ENCODE results near the gene TTYH3.

The TTYH3 gene

GRCh38 chr7:2649991-2650390 lies 18.2 kb downstream of the TTYH3 start:
- no peak for DNase-seq (ENCODE audit: low read depth)

DNA sequence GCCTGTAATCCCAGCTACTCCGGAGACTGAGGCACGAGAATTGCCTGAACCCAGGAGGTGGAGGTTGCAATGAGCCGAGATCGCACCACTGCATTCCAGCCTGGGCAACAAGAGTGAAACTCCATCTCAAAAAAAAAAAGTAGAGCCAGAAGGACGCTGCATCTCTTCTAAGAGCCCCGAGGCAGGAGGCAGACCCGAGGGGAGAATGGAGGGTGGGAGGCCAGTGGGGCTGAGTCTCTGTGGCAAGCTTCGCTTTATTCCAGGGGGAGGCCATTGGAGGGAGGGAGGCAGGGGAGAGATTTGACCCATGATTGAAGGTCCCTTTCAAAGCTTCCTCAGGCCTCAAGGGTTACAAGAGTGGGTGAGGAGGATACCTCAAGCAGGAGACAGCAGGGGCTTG lies 18.7 kb downstream of the TTYH3 start:
- DNase-seq (ENCODE audit: low read depth), result no peak

- no peak for DNase-seq (ENCODE audit: low read depth)
These were observed 19.6 kb downstream of the TTYH3 start for GRCh38 chr7:2651336-2651735.

DNA sequence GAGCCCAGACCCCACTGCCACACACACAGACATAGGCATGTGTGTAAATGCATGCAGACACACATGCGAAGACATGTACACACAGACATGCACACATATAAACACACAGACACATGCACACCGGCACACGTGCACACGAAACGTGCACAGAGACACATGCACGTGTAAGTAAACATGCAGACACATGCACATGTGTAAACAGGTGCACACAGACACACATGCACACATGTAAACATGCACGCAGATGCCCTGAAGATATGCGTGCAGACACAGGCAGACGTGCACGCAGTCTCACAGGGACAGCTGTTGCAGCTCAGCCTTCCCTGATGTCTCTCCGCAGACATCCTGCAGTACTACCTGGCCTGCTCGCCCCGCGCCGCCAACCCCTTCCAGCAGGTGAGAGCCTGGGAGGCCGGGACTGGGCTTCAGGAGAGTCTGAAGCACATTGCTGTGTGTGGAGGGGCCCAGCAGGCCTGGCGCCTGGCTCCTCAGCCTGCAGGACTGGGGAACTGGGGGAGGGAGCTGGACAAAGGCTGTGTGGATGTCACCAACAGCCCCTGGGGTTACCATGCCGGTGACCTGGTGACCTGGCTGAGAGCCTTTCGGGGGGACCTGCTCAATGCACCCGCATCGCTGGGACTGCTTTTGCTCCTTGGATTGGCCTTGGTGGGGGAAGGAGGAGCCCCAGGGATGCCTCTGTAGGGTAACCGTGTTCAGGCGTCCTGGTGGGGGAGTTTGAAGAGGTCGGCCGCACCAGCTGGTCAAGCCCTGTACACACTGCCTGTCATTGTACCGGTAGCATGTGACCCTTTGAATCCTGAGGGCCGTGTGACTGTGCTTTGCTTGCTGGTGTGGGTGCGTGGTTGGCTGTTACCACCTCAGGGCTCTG lies 20.3 kb downstream of the TTYH3 start:
- no peak for DNase-seq (ENCODE audit: low read depth)

DNA sequence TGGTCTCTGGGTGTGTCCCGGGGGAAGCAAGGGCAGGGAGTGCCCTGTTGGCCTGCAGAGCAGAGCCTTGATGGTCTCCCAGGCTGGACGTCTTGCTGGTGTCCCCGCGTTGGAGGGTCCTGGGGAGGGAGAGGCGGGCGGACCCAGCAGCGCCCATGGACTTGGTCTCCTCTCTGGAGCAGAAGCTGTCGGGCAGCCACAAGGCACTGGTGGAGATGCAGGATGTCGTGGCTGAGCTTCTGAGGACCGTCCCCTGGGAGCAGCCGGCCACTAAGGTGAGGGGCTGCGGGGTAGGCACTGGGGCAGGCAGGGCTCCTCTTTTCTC lies 20.9 kb downstream of the TTYH3 start:
- DNase-seq (ENCODE audit: low read depth), result no peak

DNA sequence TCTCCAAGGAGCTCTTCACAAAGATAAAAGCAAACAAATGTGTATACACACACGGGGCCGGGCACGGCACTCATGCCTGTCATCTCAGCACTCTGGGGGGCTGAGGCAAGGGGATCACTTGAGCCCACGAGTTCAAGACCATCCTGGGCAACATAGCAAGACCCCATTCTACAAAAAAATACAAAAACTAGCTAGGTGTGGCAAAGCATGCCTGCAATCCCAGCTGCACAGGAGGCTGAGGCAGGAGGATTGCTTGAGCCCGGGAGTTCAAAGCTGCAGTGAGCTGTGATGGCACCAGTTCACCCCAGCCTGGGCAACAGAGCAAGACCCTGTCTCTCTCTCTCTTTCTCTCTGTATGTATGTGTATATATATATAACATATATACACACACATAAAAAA lies 22.3 kb downstream of the TTYH3 start:
- DNase-seq (ENCODE audit: low read depth), result no peak

DNA sequence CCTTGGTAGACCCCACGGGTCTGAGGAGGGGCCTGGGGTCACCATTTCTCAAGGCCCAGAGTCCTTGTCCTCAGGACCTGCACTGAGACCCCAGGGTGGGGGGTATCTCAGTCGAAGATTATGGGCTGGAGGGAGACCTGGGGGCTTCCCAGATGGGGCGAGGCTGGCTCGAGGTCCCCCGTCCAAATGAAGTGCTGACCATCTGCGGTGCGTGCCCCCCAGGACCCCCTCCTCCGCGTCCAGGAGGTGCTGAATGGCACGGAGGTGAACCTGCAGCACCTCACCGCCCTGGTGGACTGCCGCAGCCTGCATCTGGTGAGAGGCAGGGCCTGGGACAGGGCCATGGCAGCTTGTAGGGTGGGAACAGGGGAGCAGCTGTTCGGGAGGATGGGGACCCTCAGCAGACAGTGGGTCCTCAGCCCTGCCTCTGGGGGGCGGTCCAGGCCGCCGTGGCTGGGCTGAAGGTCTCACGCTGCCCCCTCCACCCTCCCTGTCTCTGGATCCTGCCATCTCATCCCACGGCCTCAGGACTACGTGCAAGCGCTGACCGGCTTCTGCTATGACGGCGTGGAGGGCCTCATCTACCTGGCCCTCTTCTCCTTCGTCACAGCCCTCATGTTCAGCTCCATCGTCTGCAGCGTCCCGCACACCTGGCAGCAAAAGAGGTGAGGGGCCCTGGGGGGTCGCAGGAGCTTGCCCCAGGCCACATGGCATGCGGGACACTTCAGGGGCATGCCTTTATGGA lies 24.3 kb downstream of the TTYH3 start:
- no peak for DNase-seq (ENCODE audit: low read depth)

- DNase-seq (ENCODE audit: low read depth), result no peak
These were observed 25.4 kb downstream of the TTYH3 start for GRCh38 chr7:2657208-2657607.

- no peak for DNase-seq (ENCODE audit: low read depth)
These were observed 26.3 kb downstream of the TTYH3 start for GRCh38 chr7:2657920-2658671.

DNA sequence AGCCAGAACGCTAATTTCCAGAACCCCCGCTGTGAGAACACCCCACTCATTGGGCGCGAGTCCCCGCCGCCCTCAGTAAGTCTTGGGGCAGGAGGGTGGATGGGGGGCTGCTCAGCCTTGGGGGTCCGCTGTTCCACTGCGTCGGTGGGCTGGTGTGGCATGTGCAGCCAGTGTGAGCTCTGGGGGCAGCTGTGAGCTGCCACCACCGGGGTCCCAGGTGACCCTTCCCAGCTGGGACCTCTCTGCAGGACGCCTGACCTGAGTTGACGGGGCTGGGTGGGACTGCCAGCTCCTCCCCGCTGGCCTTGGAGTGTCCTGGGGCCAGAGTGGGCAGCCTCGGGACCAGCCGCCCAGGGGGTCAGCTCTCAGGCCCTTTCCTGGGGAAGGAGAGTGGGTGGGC lies 27.2 kb downstream of the TTYH3 start:
- no peak for DNase-seq (ENCODE audit: low read depth)

GRCh38 chr7:2659556-2660358 lies 28.0 kb downstream of the TTYH3 start:
- no peak for DNase-seq (ENCODE audit: low read depth)

GRCh38 chr7:2660359-2661095 lies 28.7 kb downstream of the TTYH3 start:
- no peak for DNase-seq (ENCODE audit: low read depth)

DNA sequence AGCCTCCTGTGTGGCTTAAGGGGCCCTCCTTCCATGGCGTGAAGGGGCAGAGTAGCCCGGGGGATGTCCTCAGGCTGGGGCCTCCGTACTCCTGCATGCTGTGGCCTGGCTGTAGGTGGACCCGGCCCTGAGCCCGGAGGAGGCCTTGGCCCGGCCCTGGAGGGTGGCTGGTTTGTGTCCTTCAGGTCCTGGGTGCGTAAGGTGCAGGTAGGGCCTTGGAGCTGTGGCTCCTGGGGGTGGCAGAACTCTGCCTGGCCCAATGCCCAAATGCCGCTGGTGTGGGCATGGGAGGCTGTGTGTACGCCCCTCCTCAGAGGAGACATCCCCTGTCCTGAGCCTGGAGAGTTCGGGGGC lies 29.3 kb downstream of the TTYH3 start:
- no peak for DNase-seq (ENCODE audit: low read depth)

DNA sequence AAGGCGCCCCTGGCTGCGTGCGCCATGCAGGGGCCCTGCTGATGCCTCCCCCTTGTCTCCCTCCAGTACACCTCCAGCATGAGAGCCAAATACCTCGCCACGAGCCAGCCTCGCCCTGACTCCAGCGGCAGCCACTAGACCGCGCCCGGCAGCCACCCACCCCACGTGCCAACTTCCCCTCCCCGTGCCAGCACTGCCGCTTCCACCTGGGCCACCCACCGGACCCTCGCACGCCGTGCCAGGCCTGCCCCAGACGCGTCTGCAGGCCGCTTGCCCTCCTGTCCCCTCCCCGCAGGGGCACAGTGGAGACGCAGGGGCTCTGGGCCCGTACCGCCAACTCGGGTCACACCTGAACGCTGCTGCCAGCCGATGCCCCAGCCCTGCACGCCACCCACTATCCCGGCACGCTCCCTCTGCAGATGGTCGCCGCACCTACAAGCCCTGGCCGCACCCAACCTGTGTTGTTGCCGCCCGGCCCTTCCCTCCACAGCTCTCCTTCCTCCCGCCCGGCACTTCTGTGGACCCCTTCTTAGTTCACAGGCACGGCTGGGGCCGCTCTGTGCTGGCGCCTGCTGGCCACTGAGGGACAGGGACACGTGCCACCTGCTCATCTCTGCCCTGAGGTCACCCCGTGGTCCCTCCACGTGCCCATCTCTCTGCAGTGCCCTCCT lies 30.0 kb downstream of the TTYH3 start:
- no peak for DNase-seq (ENCODE audit: low read depth)

- no peak for DNase-seq (ENCODE audit: low read depth)
These were observed 30.7 kb downstream of the TTYH3 start for GRCh38 chr7:2662273-2663120.

- no peak for DNase-seq (ENCODE audit: low read depth)
These were observed 31.5 kb downstream of the TTYH3 start for GRCh38 chr7:2663121-2663886.

DNA sequence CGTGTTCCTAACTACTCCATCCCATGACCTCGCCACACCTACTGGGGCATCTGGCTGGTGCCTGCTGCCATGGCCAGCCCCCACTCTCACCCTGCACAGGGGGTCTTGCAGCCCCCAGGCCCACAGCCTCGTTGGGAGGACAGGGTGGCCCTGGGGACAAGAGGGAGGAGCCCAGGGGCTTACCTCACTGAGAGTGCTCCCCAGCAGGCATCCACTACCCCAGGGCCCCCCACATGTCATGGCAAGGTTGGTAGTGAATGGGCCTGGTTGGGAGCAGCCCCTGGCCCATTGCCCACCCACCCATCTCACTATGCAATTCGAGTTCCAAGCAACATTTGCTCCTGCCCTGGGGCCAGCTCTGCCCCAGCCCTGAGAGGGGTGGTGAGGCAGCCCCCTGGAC lies 32.2 kb downstream of the TTYH3 start:
- DNase-seq (ENCODE audit: low read depth), result no peak

GRCh38 chr7:2665359-2665791 lies 33.6 kb downstream of the TTYH3 start:
- DNase-seq (ENCODE audit: low read depth), result no peak

DNA sequence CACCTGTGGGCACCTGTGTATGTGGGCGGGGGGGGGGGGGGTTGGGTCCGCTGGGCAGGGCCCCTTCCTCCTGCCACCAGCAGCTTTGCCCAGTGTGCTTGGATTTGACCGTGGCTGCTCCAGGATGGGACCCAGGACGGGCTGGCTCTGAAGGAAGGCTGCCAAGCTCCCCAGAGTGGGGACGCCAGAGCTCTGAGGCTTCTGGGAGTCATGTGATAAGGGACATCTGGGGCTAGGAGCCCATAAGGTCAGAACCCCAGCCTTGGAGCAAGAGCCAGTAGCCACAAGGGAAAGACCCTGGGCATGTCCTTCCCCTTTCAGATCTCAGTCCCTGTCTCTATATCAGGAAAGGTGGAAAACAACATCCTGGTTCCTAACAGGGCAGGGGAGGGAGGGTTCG lies 34.4 kb downstream of the TTYH3 start:
- no peak for DNase-seq (ENCODE audit: low read depth)

All from stimulated activated CD8-positive, alpha-beta memory T cell treated with anti-CD3 and anti-CD28 coated beads, Interleukin-12 subunit alpha, Interleukin-12 subunit beta, amount 100 ng/mL, for 4 hours (primary cell).